ENCODE data around the gene AIPL1. TPM values are rescaled to one million over a fixed set of nuclear protein-coding genes. Genes with fewer than 3 reads are reported as not detected.
A peak's percentile ranks its signal among the peaks of the same experiment; 100 is the strongest.

The AIPL1 gene
- total and polyA plus RNA-seq, 2 of the 4 experiments (the other 2 are of a cell fraction): not detected

DNA sequence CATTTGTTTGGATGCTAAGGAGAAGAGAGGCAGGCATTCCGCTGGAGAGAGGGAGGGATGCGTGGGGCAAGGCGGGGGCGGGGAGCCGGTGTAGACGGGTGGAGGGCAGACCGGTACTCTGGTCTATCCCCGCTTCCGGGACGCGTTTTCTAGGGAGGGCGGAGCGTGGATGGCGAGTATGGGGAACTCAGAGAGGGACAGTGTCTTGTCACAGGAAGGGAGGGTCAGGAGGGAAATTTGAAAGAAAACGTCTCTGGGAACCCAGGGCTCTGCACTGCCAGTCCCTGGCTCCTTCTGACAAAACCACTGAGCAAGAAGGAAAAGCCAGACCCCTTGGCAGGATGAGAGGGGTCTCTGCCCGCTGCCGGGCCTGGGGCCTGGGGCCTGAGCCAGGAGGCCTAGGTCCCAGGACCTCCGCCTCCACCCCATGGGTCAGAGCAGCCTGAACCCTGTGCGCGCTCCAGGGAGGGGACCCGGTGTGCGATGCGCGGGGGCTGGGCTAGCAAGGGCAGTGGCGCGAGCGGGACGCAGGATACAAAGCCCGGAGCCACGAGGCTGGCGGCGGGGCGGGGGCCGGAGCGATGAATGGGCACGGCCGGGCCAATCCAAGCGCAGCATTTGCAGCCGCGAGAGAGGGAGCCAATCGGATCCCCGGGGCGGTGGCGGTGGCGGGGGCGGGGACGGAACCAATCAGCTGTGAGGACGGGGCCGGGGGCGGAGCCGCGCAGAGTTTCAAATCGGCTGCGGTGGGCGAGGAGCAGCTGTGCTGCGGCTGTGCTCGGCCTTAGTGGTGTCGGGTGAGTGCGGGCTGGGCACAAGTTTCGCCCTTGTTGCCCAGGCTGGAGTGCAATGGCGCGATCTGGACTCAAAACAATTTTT lies 9.0 kb upstream of the AIPL1 start, which contains the start of gene PIMREG:
TSS of gene PIMREG (plus strand) at position 764 of the 879 bp plus-strand sequence. CDS start 656 bp downstream, outside the sequence.
- POLR2A ChIA-PET (ENCODE audit: unreplicated experiment): interaction anchor here (0.6 kb wide), 1 partner anchor 144 kb away, joined by 3 read pairs; no protein-coding TSS in a partner anchor

More for the DNA sequence above, 9.0 kb upstream of the AIPL1 start, which contains the start of gene PIMREG:
- Histone ChIP-seq H3K36me3 (ENCODE audit: control insufficient read depth, insufficient read depth, low read length) (no peaks in the 10 kb centered on the region), H2BK15ac (ENCODE audit: low read depth, low read length) (peak within 1 kb of the TSS; percentile 15; the same call in 1 of the 3 replicates), H3K14ac (replicated peaks; ENCODE audit: low read depth, low read length) (peak within 1 kb of the TSS; percentile 93), H2AFZ (replicated peaks; ENCODE audit: low read length, poor library complexity) (peak within 1 kb of the TSS; percentile 99), H3K27me3 (ENCODE audit: control insufficient read depth, insufficient read depth, low read length) (no peaks in the 10 kb centered on the region), H3K56ac (ENCODE audit: extremely low read depth, insufficient read depth, low read length) (peak within 1 kb of the TSS; percentile 90; the same call in 1 of the 2 replicates), H2BK5ac (ENCODE audit: low read depth, low read length, poor library complexity, severe bottlenecking) (peak within 1 kb of the TSS; percentile 36), H3K4me3 (ENCODE audit: insufficient read depth, low read depth, low read length) (peak within 1 kb of the TSS; percentile 57), H3K4me2 (ENCODE audit: low read depth, low read length) (peak within 1 kb of the TSS; percentile 93), H3K18ac (ENCODE audit: low read depth, low read length) (peak within 1 kb of the TSS; percentile 4; the same call in 1 of the 2 replicates), H3K4ac (ENCODE audit: low read depth, low read length) (peak within 1 kb of the TSS; percentile 76), H3K79me1 (ENCODE audit: low read depth in 1 of 2, low read length in 2 of 2) (peaks cover 12 to 23% of the 10 kb centered on the region in 2 experiments; a peak in 3 of 4 replicates), H3K9ac (ENCODE audit: low read depth, low read length) (peak within 1 kb of the TSS; percentile 76), H3K23ac (ENCODE audit: low read depth, low read length) (peak within 1 kb of the TSS; percentile 52), H3K4me1 (ENCODE audit: control insufficient read depth, insufficient read depth, low read length) (peaks cover 3% of the 10 kb centered on the region; the same call in 1 of the 2 replicates), H4K5ac (ENCODE audit: low read depth, low read length) (peak within 1 kb of the TSS; percentile 47), H2BK20ac (ENCODE audit: low read depth, low read length) (no peak within 1 kb of the TSS), H4K8ac (ENCODE audit: low read depth in 2 of 2, low read length in 2 of 2) (peak within 1 kb of the TSS; percentile 82 to 99), H2BK120ac (ENCODE audit: low read depth, low read length) (peak within 1 kb of the TSS; percentile 65; the same call in 1 of the 2 replicates), H4K91ac (ENCODE audit: insufficient read depth, low read depth, low read length) (peak within 1 kb of the TSS; percentile 75), H3K9me1 (ENCODE audit: insufficient read depth, low read length) (peaks cover 4% of the 10 kb centered on the region; the same call in 1 of the 2 replicates), H4K20me1 (ENCODE audit: insufficient read depth, low read length) (peaks cover 2% of the 10 kb centered on the region; the same call in 1 of the 2 replicates), H3K9me3 (ENCODE audit: control insufficient read depth, insufficient read depth, low read length) (no peaks in the 10 kb centered on the region), H2AK5ac (ENCODE audit: low read depth, low read length) (0 out of 2 replicates have a peak within 1 kb of the TSS, but pooled peaks have one; percentile 23), H3K27ac (ENCODE audit: insufficient read depth, low read length) (peak within 1 kb of the TSS; percentile 76), H2AK9ac (replicated peaks; ENCODE audit: low read depth, low read length, poor library complexity) (peak within 1 kb of the TSS; percentile 99)
- CTCF ChIA-PET: no interaction called here
- BruUV-seq (replicated peaks): no TSS peak
- TF ChIP-seq CEBPB (IDR thresholded peaks at IDR 0.05; ENCODE audit: low read depth, low read length) (no peak), CHD1 (IDR thresholded peaks at IDR 0.05; ENCODE audit: low read depth, low read length) (no peak), BHLHE40 (IDR thresholded peaks at IDR 0.05; ENCODE audit: low read depth, low read length) (no peak), MAZ (IDR thresholded peaks at IDR 0.05; ENCODE audit: borderline replicate concordance, low read depth, low read length) (peak; percentile 92; the same call in 1 of the 2 replicates), SMC3 (IDR thresholded peaks at IDR 0.05; ENCODE audit: low read depth, low read length) (no peak), FOS (IDR thresholded peaks at IDR 0.05; ENCODE audit: low read depth, low read length) (0 out of 2 replicates have a peak, but pooled peaks have one; percentile 4), POLR2A (IDR thresholded peaks at IDR 0.05; ENCODE audit: low read depth, low read length) (0 out of 2 replicates have a peak, but pooled peaks have one; percentile 40), MXI1 (IDR thresholded peaks at IDR 0.05; ENCODE audit: borderline replicate concordance, low read depth, low read length) (peak; percentile 93)
- TF ChIP-seq, protein P1, sequence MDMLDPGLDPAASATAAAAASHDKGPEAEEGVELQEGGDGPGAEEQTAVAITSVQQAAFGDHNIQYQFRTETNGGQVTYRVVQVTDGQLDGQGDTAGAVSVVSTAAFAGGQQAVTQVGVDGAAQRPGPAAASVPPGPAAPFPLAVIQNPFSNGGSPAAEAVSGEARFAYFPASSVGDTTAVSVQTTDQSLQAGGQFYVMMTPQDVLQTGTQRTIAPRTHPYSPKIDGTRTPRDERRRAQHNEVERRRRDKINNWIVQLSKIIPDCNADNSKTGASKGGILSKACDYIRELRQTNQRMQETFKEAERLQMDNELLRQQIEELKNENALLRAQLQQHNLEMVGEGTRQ (IDR thresholded peaks at IDR 0.05; ENCODE audit: low read depth, low read length): 0 out of 2 replicates have a peak, but pooled peaks have one; percentile 15
- TF ChIP-seq, protein P2, sequence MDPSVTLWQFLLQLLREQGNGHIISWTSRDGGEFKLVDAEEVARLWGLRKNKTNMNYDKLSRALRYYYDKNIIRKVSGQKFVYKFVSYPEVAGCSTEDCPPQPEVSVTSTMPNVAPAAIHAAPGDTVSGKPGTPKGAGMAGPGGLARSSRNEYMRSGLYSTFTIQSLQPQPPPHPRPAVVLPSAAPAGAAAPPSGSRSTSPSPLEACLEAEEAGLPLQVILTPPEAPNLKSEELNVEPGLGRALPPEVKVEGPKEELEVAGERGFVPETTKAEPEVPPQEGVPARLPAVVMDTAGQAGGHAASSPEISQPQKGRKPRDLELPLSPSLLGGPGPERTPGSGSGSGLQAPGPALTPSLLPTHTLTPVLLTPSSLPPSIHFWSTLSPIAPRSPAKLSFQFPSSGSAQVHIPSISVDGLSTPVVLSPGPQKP (IDR thresholded peaks at IDR 0.05; ENCODE audit: borderline replicate concordance, low read depth, low read length): no peak
- in situ Hi-C loops (cut with MboI; ENCODE audit: low sequenced_read_pairs) (loop anchor here (25.0 kb wide), 1 partner anchor 1207 kb away; the partner anchor contains the start of gene SCIMP), intact Hi-C loops (cut with micrococcal nuclease) (loop anchor here (5.0 kb wide), 1 partner anchor 198 kb away; the partner anchor contains the start of genes KIAA0753 and TXNDC17), dilution Hi-C loops (cut with HindIII; ENCODE audit: low sequenced_read_pairs, unreplicated experiment) (no loop called here)
- WGBS, 2 experiments (ENCODE audit: extremely low coverage in 2 of 2, insufficient read length in 1 of 2): 0% methylated on average over 5 of the region's 62 CpGs; no CpG with 5 or more reads in 1 of the 2 experiments
- ATAC-seq (ENCODE audit: low read depth): peak; percentile 97
- DNase-seq: peak; percentile 88
